Rectal smooth muscle tissue (tissue), 1 donor: ENCODE data around the gene ADARB2.

ENCODE experiments used
- H3K27ac ChIP-seq: one replicate; pipeline ENCODE4 v1.7.0; 2013; ENCODE audit warnings: low read depth, low read length, inconsistent platforms
- H3K27me3 ChIP-seq: one replicate; pipeline ENCODE4 v1.7.0; 2013; ENCODE audit warnings: low read length; ENCODE audit not compliant: control insufficient read depth, insufficient read depth
- H3K36me3 ChIP-seq: one replicate; pipeline ENCODE4 v1.7.0; 2013; ENCODE audit warnings: low read length; ENCODE audit not compliant: control insufficient read depth, insufficient read depth
- H3K4me1 ChIP-seq: one replicate; pipeline ENCODE4 v1.7.0; 2013; ENCODE audit warnings: low read length; ENCODE audit not compliant: control insufficient read depth, insufficient read depth
- H3K4me3 ChIP-seq: one replicate; pipeline ENCODE4 v1.7.0; 2013; ENCODE audit warnings: low read length
- H3K9ac ChIP-seq: one replicate; pipeline ENCODE4 v1.7.0; 2013; ENCODE audit warnings: low read length

The ADARB2 gene

DNA sequence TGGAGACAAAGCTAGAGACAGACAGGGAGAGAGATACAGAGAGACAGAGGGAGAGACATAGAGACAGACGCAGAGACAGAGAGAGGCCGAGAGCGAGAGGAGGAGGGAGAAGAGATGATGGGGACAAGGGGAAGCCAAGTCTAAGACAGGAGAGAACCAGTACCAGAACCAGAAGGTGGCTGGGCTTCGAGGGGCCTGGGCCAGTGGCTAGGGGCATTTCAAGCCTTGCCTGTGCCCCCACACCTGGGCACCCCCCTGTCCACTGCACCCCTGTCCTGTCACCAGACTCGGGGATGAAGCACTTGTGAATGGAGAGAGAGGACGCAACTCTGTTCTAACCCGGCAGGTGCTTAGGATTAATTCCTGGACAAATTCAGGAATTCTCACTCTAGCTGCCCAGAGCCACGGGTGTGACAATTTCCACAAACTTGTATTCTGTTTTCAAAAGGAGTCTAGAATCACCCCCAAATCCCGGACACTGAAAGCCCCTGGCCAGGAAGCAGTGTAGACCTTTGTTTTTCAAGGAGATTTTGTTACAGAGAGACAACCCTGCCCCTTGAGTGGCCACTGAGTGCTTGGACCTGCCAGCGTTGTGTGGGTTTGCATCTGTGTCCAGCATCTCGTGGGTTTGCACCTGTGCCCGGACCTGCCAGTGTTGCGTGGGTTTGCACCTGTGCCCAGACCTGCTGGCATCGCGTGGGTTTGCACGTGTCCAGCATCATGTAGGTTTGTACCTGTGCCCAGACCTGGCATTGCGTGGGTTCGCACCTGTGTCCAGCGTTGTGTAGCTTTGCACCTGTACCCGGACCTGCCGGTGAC lies 523.9 kb downstream of the ADARB2 start:
- Histone ChIP-seq H3K4me1 (no peaks in the 10 kb centered on the region), H3K27ac (no peak overlapping the region), H3K9ac (no peak overlapping the region), H3K36me3 (no peaks in the 10 kb centered on the region), H3K4me3 (no peak overlapping the region), H3K27me3 (no peaks in the 10 kb centered on the region)

- Histone ChIP-seq H3K27ac (no peak overlapping the region), H3K4me1 (no peaks in the 10 kb centered on the region)
These were observed 524.7 kb downstream of the ADARB2 start for GRCh38 chr10:1212571-1213141.

GRCh38 chr10:1211844-1212570 lies 525.3 kb downstream of the ADARB2 start:
- H3K27me3 ChIP-seq: no peaks in the 10 kb centered on the region
- H3K9ac ChIP-seq: no peak overlapping the region
- H3K36me3 ChIP-seq: no peaks in the 10 kb centered on the region
- H3K4me1 ChIP-seq: no peaks in the 10 kb centered on the region
- no peak overlapping the region for H3K4me3 ChIP-seq
- no peak overlapping the region for H3K27ac ChIP-seq

More at GRCh38 chr10:1212571-1213141, 524.7 kb downstream of the ADARB2 start:
- no peaks in the 10 kb centered on the region for H3K36me3 ChIP-seq
- no peak overlapping the region for H3K9ac ChIP-seq
- no peaks in the 10 kb centered on the region for H3K27me3 ChIP-seq
- H3K4me3 ChIP-seq: no peak overlapping the region

DNA sequence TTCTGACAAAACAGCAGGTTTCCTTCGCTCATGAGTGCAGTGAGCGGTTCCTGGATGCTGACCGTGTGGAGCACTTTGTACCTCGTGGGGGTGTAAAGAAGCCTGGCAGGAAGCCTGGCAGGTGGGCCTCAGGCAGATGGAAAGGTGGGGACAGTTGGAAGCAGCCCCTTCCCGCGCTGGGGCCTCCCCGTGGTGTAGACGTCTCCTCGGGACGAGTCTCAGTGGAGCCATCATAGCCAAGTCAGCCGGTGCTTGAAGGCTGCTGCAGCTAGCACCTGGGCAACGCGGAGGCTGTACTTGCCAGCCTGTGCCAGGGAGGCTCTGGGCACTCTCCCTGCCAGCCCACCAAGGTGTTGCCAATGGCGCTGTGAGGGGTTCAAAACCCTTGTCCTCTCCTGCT lies 526.7 kb downstream of the ADARB2 start:
- no peaks in the 10 kb centered on the region for H3K27me3 ChIP-seq
- no peak overlapping the region for H3K27ac ChIP-seq
- H3K36me3 ChIP-seq: no peaks in the 10 kb centered on the region
- no peak overlapping the region for H3K9ac ChIP-seq
- H3K4me3 ChIP-seq: no peak overlapping the region
- H3K4me1 ChIP-seq: no peaks in the 10 kb centered on the region

- H3K9ac ChIP-seq: no peak overlapping the region
- H3K27ac ChIP-seq: no peak overlapping the region
- H3K36me3 ChIP-seq: no peaks in the 10 kb centered on the region
- H3K27me3 ChIP-seq: no peaks in the 10 kb centered on the region
- no peaks in the 10 kb centered on the region for H3K4me1 ChIP-seq
- H3K4me3 ChIP-seq: no peak overlapping the region
These were observed 527.9 kb downstream of the ADARB2 start for GRCh38 chr10:1209355-1209979.

- H3K36me3 ChIP-seq: no peaks in the 10 kb centered on the region
- no peaks in the 10 kb centered on the region for H3K4me1 ChIP-seq
- H3K27ac ChIP-seq: no peak overlapping the region
- no peaks in the 10 kb centered on the region for H3K27me3 ChIP-seq
- H3K4me3 ChIP-seq: no peak overlapping the region
- H3K9ac ChIP-seq: no peak overlapping the region
These were observed 528.7 kb downstream of the ADARB2 start for GRCh38 chr10:1208366-1209311.

GRCh38 chr10:1206601-1207000 lies 530.7 kb downstream of the ADARB2 start:
- Histone ChIP-seq H3K36me3 (no peaks in the 10 kb centered on the region), H3K27me3 (no peaks in the 10 kb centered on the region), H3K4me3 (no peak overlapping the region), H3K4me1 (no peaks in the 10 kb centered on the region), H3K9ac (no peak overlapping the region), H3K27ac (no peak overlapping the region)

GRCh38 chr10:1206101-1206500 lies 531.2 kb downstream of the ADARB2 start:
- Histone ChIP-seq H3K27me3 (no peaks in the 10 kb centered on the region), H3K27ac (no peak overlapping the region), H3K9ac (no peak overlapping the region), H3K36me3 (no peaks in the 10 kb centered on the region), H3K4me3 (no peak overlapping the region), H3K4me1 (no peaks in the 10 kb centered on the region)

DNA sequence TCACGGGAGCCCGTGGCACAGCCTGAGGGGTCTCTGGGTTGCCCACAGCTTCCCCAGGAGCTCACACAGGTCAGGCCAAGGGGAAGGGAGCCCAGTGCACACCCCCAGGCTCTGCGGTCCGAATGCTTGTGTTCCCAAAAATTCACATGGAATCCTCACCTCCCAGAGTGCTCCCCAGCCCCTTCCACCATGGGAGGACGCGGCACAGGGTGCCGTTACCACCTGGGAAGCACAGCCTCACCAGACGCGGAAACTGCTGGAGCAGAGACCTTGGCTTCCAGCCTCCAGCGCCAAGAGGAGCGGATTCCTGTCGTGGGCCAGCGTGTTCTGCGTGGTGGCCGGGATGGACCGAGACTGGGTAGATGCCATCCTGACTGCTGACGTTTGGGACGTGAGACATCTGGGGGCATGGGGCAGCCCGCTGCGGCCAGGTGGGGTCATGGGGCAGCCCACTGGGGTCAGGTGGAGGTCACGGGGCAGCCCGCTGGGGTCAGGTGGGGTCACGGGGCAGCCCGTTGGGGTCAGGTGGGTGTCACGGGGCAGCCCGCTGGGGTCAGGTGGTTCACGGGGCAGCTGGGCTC lies 531.8 kb downstream of the ADARB2 start:
- Histone ChIP-seq H3K4me3 (no peak overlapping the region), H3K27me3 (no peaks in the 10 kb centered on the region), H3K9ac (no peak overlapping the region), H3K27ac (no peak overlapping the region), H3K4me1 (no peaks in the 10 kb centered on the region), H3K36me3 (no peaks in the 10 kb centered on the region)

- H3K36me3 ChIP-seq: no peaks in the 10 kb centered on the region
- no peak overlapping the region for H3K27ac ChIP-seq
- no peak overlapping the region for H3K4me3 ChIP-seq
- H3K4me1 ChIP-seq: no peaks in the 10 kb centered on the region
- peaks cover 2% of the 10 kb centered on the region for H3K27me3 ChIP-seq
- no peak overlapping the region for H3K9ac ChIP-seq
These were observed 532.6 kb downstream of the ADARB2 start for GRCh38 chr10:1204434-1205326.

- no peaks in the 10 kb centered on the region for H3K36me3 ChIP-seq
- no peak overlapping the region for H3K27ac ChIP-seq
- no peak overlapping the region for H3K9ac ChIP-seq
- H3K4me3 ChIP-seq: no peak overlapping the region
- H3K4me1 ChIP-seq: no peaks in the 10 kb centered on the region
- H3K27me3 ChIP-seq: peaks cover 2% of the 10 kb centered on the region
These were observed 533.6 kb downstream of the ADARB2 start for GRCh38 chr10:1203704-1204103.
